GM12892 (cell line): ENCODE results near the gene CPXM2.

ENCODE experiments used
- POLR2A ChIP-seq: IDR thresholded peaks from 2 replicates; pipeline ENCODE4 v1.6.1; 2011; ENCODE audit warnings: low read depth, low read length, control low read depth
- POLR2AphosphoS5 ChIP-seq: IDR thresholded peaks from 2 replicates; pipeline ENCODE4 v1.6.1; 2011; ENCODE audit warnings: low read depth, low read length, control low read depth

GRCh38 chr10:123893651-123894050 lies 2.0 kb upstream of the CPXM2 start:
- TF ChIP-seq POLR2A (no peak), POLR2AphosphoS5 (no peak)
